Fibroblast of lung (primary cell): ENCODE data around the gene NANOS3. TPM values are rescaled to one million over a fixed set of nuclear protein-coding genes. Genes with fewer than 3 reads are reported as not detected.

Source experiments
- DNase-seq, 2 donors: peaks; one replicate each; pipeline versions ENCODE4 v3.0.0 to v3.0.0-alpha.2; 2010; ENCODE audit warnings: low read depth in 2 of 2
- H2AFZ ChIP-seq: 2 replicates; pipeline ENCODE4 v1.5.1; 2012; ENCODE audit warnings: low read length, control low read depth, inconsistent platforms
- H3K27ac ChIP-seq: 2 replicates; pipeline ENCODE4 v1.5.1; 2011; ENCODE audit warnings: low read length, control low read depth; ENCODE audit not compliant: insufficient read depth
- H3K27me3 ChIP-seq: 2 replicates; pipeline ENCODE4 v1.5.1; 2011; ENCODE audit warnings: mild to moderate bottlenecking, low read length; ENCODE audit not compliant: control insufficient read depth, insufficient read depth
- H3K36me3 ChIP-seq: 2 replicates; pipeline ENCODE4 v1.5.1; 2011; ENCODE audit warnings: low read length; ENCODE audit not compliant: control insufficient read depth, insufficient read depth
- H3K4me1 ChIP-seq: 2 replicates; pipeline ENCODE4 v1.5.1; 2011; ENCODE audit warnings: low read length; ENCODE audit not compliant: control insufficient read depth, insufficient read depth; ENCODE audit errors: extremely low read depth
- H3K4me2 ChIP-seq: 2 replicates; pipeline ENCODE4 v1.5.1; 2011; ENCODE audit warnings: low read length, control low read depth; ENCODE audit not compliant: insufficient read depth; ENCODE audit errors: extremely low read depth
- H3K4me3 ChIP-seq, 4 experiments: fragments of 200-600 bp in 1 of 4; sonication (generic) in 1 of 4; replicated peaks in 1 of 4; 2 replicates each; pipeline ENCODE4 v1.5.1; 2011 to 2016; ENCODE audit warnings: low read length in 4 of 4, low read depth in 3 of 4, mild to moderate bottlenecking in 3 of 4, control low read depth in 2 of 4, inconsistent platforms in 1 of 4, mixed read lengths in 1 of 4; ENCODE audit not compliant: insufficient read depth in 1 of 4; ENCODE audit errors: control extremely low read depth in 1 of 4
- H3K79me2 ChIP-seq: 2 replicates; pipeline ENCODE4 v1.5.1; 2012; ENCODE audit warnings: mild to moderate bottlenecking, low read length, inconsistent platforms; ENCODE audit not compliant: control insufficient read depth, insufficient read depth
- H3K9ac ChIP-seq: 2 replicates; pipeline ENCODE4 v1.5.1; 2011; ENCODE audit warnings: mild to moderate bottlenecking, low read length, control low read depth; ENCODE audit not compliant: insufficient read depth
- H3K9me3 ChIP-seq: 2 replicates; pipeline ENCODE4 v1.5.1; 2012; ENCODE audit warnings: low read depth, low read length; ENCODE audit not compliant: control insufficient read depth, insufficient read depth
- H4K20me1 ChIP-seq: 2 replicates; pipeline ENCODE4 v1.5.1; 2011; ENCODE audit warnings: low read length; ENCODE audit not compliant: control insufficient read depth, insufficient read depth; ENCODE audit errors: extremely low read depth
- EZH2 ChIP-seq: IDR thresholded peaks from 2 replicates; pipeline ENCODE4 v1.5.1; 2012; ENCODE audit warnings: low read length, control low read depth, mild to moderate bottlenecking; ENCODE audit errors: missing control alignments
- polyA plus RNA-seq, 2 donors: library from polyadenylated mRNA; depleted of rRNA in 1 of 2; stranded (reverse) in 1 of 2; unstranded in 1 of 2; fragments of >200 nt; gene quantifications; 2 replicates each; pipeline ENCODE4 v1.2.1, GENCODE V29; 2011 to 2012; ENCODE audit warnings: missing spikeins in 1 of 2
- total RNA-seq: library from RNA; depleted of rRNA; stranded (reverse); fragments of >200 nt; gene quantifications from 2 replicates; pipeline ENCODE4 v1.2.1, GENCODE V29; 2014
- TF ChIP-seq, protein P1 (sequence below), 2 donors: IDR thresholded peaks in 1 of 2; conservative IDR thresholded peaks in 1 of 2; 1 replicate in 1 of 2; 2 replicates in 1 of 2; pipeline ENCODE4 v1.5.1; 2011 to 2012; ENCODE audit warnings: low read length in 2 of 2, control low read depth in 1 of 2, inconsistent platforms in 1 of 2, low read depth in 1 of 2, mild to moderate bottlenecking in 1 of 2

The NANOS3 gene
- total and polyA plus RNA-seq, 2 donors (not counting 1 experiment from before 2014, with no cell fraction given), result not detected

DNA sequence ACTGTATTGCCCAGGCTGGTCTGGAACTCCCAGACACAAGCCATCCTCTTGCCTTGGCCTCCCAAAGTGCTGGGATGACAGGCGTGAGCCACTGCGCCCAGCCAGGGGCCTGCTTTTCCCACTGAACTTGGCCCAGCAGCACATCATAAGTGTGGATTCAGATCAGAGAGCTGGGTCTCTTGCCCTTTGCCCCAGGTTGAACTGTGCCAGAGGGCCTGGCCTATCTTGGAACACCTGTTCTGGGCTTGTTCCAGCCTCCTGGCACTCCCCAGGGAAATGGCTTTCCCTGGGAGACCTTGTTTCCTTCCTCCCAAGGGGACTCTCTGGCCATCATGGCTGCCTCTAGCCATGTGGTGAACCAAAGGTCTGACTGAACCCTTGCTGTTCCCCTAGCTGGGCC, 32.5 kb downstream of the NANOS3 start:
- no peaks in the 10 kb centered on the region for H3K79me2 ChIP-seq

DNA sequence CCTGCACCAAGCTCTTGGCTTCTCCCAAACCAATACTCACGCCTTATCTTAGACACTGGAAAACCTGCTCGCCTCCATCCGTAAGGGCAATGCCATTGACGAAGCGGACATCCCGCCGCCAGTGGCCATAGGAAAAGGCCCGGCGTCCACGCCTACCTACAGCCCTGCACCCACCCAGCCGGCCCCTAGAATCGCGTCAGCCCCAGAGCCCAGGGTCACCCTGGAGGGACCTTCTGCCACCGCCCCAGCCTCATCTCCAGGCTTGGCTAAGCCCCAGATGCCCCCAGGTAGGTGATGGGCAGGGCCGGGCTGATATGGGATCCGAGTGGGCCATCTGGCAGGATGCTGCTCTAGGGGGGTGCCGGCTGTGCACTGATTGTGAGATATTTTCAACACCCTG, 36.4 kb downstream of the NANOS3 start:
- H3K36me3 ChIP-seq, result peaks cover 7% of the 10 kb centered on the region
- DNase-seq, result no peak
- H3K79me2 ChIP-seq, result no peaks in the 10 kb centered on the region
- H2AFZ ChIP-seq, result no peak overlapping the region
- no peak overlapping the region for H3K9ac ChIP-seq
- no peak overlapping the region for H3K27ac ChIP-seq
- H3K27me3 ChIP-seq, result no peaks in the 10 kb centered on the region
- H3K4me1 ChIP-seq, result no peaks in the 10 kb centered on the region
- H3K9me3 ChIP-seq, result no peaks in the 10 kb centered on the region
- H4K20me1 ChIP-seq, result no peaks in the 10 kb centered on the region
- H3K4me2 ChIP-seq, result no peak overlapping the region
- no peak for TF ChIP-seq EZH2
- TF ChIP-seq, protein P1, sequence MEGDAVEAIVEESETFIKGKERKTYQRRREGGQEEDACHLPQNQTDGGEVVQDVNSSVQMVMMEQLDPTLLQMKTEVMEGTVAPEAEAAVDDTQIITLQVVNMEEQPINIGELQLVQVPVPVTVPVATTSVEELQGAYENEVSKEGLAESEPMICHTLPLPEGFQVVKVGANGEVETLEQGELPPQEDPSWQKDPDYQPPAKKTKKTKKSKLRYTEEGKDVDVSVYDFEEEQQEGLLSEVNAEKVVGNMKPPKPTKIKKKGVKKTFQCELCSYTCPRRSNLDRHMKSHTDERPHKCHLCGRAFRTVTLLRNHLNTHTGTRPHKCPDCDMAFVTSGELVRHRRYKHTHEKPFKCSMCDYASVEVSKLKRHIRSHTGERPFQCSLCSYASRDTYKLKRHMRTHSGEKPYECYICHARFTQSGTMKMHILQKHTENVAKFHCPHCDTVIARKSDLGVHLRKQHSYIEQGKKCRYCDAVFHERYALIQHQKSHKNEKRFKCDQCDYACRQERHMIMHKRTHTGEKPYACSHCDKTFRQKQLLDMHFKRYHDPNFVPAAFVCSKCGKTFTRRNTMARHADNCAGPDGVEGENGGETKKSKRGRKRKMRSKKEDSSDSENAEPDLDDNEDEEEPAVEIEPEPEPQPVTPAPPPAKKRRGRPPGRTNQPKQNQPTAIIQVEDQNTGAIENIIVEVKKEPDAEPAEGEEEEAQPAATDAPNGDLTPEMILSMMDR (conservative IDR thresholded peaks at IDR 0.05 in 1 of 2, IDR thresholded peaks at IDR 0.05 in 1 of 2; ENCODE audit: low read depth in 1 of 2, low read length in 2 of 2), result no peak
- no peak overlapping the region for H3K4me3 ChIP-seq

More for the DNA sequence above, 32.5 kb downstream of the NANOS3 start:
- Histone ChIP-seq H3K4me1 (no peaks in the 10 kb centered on the region), H3K27ac (no peak overlapping the region), H2AFZ (no peak overlapping the region), H3K36me3 (peaks cover 4% of the 10 kb centered on the region), H4K20me1 (no peaks in the 10 kb centered on the region), H3K9me3 (no peaks in the 10 kb centered on the region), H3K27me3 (no peaks in the 10 kb centered on the region), H3K4me3 (no peak overlapping the region), H3K4me2 (no peak overlapping the region), H3K9ac (no peak overlapping the region)
- no peak for DNase-seq
- no peak for TF ChIP-seq EZH2
- TF ChIP-seq, protein P1 (conservative IDR thresholded peaks at IDR 0.05 in 1 of 2, IDR thresholded peaks at IDR 0.05 in 1 of 2; ENCODE audit: low read depth in 1 of 2, low read length in 2 of 2), result no peak

DNA sequence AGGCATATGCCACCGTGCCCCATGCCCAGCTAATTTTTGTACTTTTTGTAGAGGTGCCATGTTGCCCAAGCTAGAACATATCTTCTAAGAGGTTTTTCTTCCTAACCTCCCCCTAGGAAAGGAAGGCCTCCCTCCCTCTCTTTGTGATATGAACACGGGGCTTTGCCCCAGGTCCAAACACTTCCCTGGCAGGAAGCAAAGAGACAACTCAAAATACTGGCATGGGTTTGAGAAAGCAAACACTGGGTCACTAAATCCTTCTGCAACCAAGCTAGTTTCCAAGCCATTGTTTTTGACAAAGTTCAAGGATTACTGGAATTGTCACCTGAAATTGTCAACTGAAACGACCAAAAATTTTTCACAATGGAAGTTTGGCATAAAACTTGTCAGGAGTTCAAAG, 37.8 kb downstream of the NANOS3 start:
- no peak for TF ChIP-seq EZH2
- TF ChIP-seq, protein P1 (conservative IDR thresholded peaks at IDR 0.05 in 1 of 2, IDR thresholded peaks at IDR 0.05 in 1 of 2; ENCODE audit: low read depth in 1 of 2, low read length in 2 of 2), result no peak

More for the DNA sequence above, 37.8 kb downstream of the NANOS3 start:
- H3K27me3 ChIP-seq, result no peaks in the 10 kb centered on the region
- H3K4me1 ChIP-seq, result no peaks in the 10 kb centered on the region
- DNase-seq, result no peak
- H3K79me2 ChIP-seq, result no peaks in the 10 kb centered on the region
- no peaks in the 10 kb centered on the region for H3K9me3 ChIP-seq
- H3K4me2 ChIP-seq, result no peak overlapping the region
- peaks cover 11% of the 10 kb centered on the region for H3K36me3 ChIP-seq
- no peak overlapping the region for H3K27ac ChIP-seq
- no peak overlapping the region for H3K9ac ChIP-seq
- H3K4me3 ChIP-seq, result no peak overlapping the region
- H2AFZ ChIP-seq, result no peak overlapping the region
- H4K20me1 ChIP-seq, result no peaks in the 10 kb centered on the region
